Adrenal gland (tissue), 12 donors: ENCODE measurements around the gene NFIC. TPM values are rescaled to one million over a fixed set of nuclear protein-coding genes. Genes with fewer than 3 reads are reported as not detected.

ENCODE experiments used
- DNase-seq, 7 donors: peaks; one replicate each; pipeline ENCODE4 v3.0.0-alpha.2; 2019 to 2020
- H3K27ac ChIP-seq, 5 donors: fragments of 200-600 bp; sonication (generic) in 4 of 5; 1 replicate in 3 of 5; 2 replicates in 2 of 5; pipeline versions ENCODE4 v1.5.1 to v1.8.0; 2016 to 2020; ENCODE audit warnings: mild to moderate bottlenecking in 1 of 5
- H3K27me3 ChIP-seq: fragments of 200-600 bp; 2 replicates; pipeline ENCODE4 v1.8.0; 2021
- H3K36me3 ChIP-seq, 2 donors: fragments of 200-600 bp; replicated peaks in 1 of 2; 1 replicate in 1 of 2; 2 replicates in 1 of 2; pipeline versions ENCODE4 v1.5.1 to v1.8.0; 2018 to 2022
- H3K4me1 ChIP-seq, 2 donors: fragments of 200-600 bp; replicated peaks in 1 of 2; 1 replicate in 1 of 2; 2 replicates in 1 of 2; pipeline versions ENCODE4 v1.5.1 to v1.8.0; 2018 to 2021
- H3K4me3 ChIP-seq, 4 donors: fragments of 200-600 bp; sonication (generic) in 3 of 4; one replicate each; pipeline ENCODE4 v1.5.1; 2016 to 2018
- H3K9me3 ChIP-seq, 3 donors: fragments of 200-600 bp; sonication (generic) in 1 of 3; replicated peaks in 1 of 3; 1 replicate in 2 of 3; 2 replicates in 1 of 3; pipeline versions ENCODE4 v1.5.1 to v1.8.0; 2016 to 2021
- POLR2A ChIP-seq, 2 donors: fragments of 450-650 bp; IDR thresholded peaks; one replicate each; pipeline ENCODE4 v1.6.1; 2017; ENCODE audit warnings: antibody characterized with exemption in 2 of 2, mild to moderate bottlenecking in 2 of 2, moderate library complexity in 1 of 2
- WGBS, 4 donors: extraction: QIAGEN DNeasy Blood & Tissue Kit in 2 of 4; methylation state at CpG; one replicate each; pipeline versions ENCODE4 v1.1.5 to v1.1.7; 2013 to 2017; 5-methylcytosine and 5-hydroxymethylcytosine counted together
- intact Hi-C, 2 donors: fragments of 100-400 bp; cut with DNase I; formaldehyde crosslinking; loops; one replicate each; pipeline versions ENCODE4 v1.14.1 to v1.15.0; 2022 to 2023
- polyA plus RNA-seq, 3 donors: library from polyadenylated mRNA; stranded (reverse); fragments of 200-250 nt in 2 of 3; fragments of 350-450 nt in 1 of 3; fragmentation: Illumina TruSeq in 1 of 3; extraction: RNeasy Lipid Tissue Mini Kit (QIAGEN cat#74804) in 1 of 3; gene quantifications; one replicate each; pipeline ENCODE4 v1.2.3, GENCODE V29; 2013 to 2014
- total RNA-seq, 9 donors: library from RNA; depleted of rRNA in 4 of 9; stranded (reverse); fragments of >200 nt in 4 of 9; fragments of 120-200 nt in 1 of 9; fragmentation: NEBNext Ultra II Directional in 1 of 9; extraction: Animal tissue kit (Norgen Biotek cat#: 25700) in 1 of 9; gene quantifications; one replicate each; pipeline versions ENCODE4 v1.1.0 to v1.2.4, GENCODE V29; 2013 to 2023
- TF ChIP-seq, protein P1 (sequence below), 6 experiments: fragments of 450-650 bp in 4 of 6; fragments of 200-600 bp in 2 of 6; sonication (generic) in 1 of 6; IDR thresholded peaks; 1 replicate in 5 of 6; 2 replicates in 1 of 6; pipeline versions ENCODE4 v1.5.1 to v1.8.0; 2016 to 2021; ENCODE audit warnings: antibody characterized with exemption in 6 of 6, mild to moderate bottlenecking in 2 of 6, moderate library complexity in 1 of 6
- donor health status: healthy with polysubstance abuse.
- donor health status: Bipolar disorder and iron deficiency.
- donor health status: DM: yes; HTN: yes; CAD: no.
- donor health status: DM: no; HTN: no; CAD: no.
- donor health status: DM: no; HTN: no; CAD: no.
- donor health status: DM: yes; HTN: yes; CAD: no.

NFIC gene
- total and polyA plus RNA-seq, 12 donors = 3.5 to 329 (median 171) TPM

- WGBS, 4 donors = 67 to 74% (median 74%) methylated on average over 4 of the region's 4 CpGs
Measured at GRCh38 chr19:3475449-3475848, 109.1 kb downstream of the NFIC start.

GRCh38 chr19:3476830-3477229, 110.4 kb downstream of the NFIC start:
- Histone ChIP-seq H3K27ac (no peak overlapping the region), H3K9me3 (no peaks in the 10 kb centered on the region), H3K36me3 (no peaks in the 10 kb centered on the region), H3K27me3 (no peaks in the 10 kb centered on the region), H3K4me1 (peaks cover 0 to 7% of the 10 kb centered on the region in 2 donors), H3K4me3 (no peak overlapping the region)
- 56 to 90% (median 86%) methylated on average over 2 of the region's 2 CpGs for WGBS, 4 donors
- DNase-seq = no peak
- intact Hi-C loops = no loop called here
- TF ChIP-seq, protein P1, sequence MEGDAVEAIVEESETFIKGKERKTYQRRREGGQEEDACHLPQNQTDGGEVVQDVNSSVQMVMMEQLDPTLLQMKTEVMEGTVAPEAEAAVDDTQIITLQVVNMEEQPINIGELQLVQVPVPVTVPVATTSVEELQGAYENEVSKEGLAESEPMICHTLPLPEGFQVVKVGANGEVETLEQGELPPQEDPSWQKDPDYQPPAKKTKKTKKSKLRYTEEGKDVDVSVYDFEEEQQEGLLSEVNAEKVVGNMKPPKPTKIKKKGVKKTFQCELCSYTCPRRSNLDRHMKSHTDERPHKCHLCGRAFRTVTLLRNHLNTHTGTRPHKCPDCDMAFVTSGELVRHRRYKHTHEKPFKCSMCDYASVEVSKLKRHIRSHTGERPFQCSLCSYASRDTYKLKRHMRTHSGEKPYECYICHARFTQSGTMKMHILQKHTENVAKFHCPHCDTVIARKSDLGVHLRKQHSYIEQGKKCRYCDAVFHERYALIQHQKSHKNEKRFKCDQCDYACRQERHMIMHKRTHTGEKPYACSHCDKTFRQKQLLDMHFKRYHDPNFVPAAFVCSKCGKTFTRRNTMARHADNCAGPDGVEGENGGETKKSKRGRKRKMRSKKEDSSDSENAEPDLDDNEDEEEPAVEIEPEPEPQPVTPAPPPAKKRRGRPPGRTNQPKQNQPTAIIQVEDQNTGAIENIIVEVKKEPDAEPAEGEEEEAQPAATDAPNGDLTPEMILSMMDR (IDR thresholded peaks at IDR 0.05) = no peak
- no peak for TF ChIP-seq POLR2A (IDR thresholded peaks at IDR 0.05)

More at GRCh38 chr19:3475449-3475848, 109.1 kb downstream of the NFIC start:
- intact Hi-C loops = loop anchor here in 1 of 2 donors (2.0 kb wide), 1 partner anchor 153 kb away; no protein-coding TSS in a partner anchor
- Histone ChIP-seq H3K27ac (no peak overlapping the region), H3K36me3 (no peaks in the 10 kb centered on the region), H3K27me3 (no peaks in the 10 kb centered on the region), H3K4me3 (no peak overlapping the region), H3K4me1 (peaks cover 0 to 7% of the 10 kb centered on the region in 2 donors), H3K9me3 (no peaks in the 10 kb centered on the region)
- TF ChIP-seq, protein P1 (IDR thresholded peaks at IDR 0.05) = no peak
- no peak for TF ChIP-seq POLR2A (IDR thresholded peaks at IDR 0.05)
- DNase-seq = no peak

GRCh38 chr19:3477506-3477905, 111.1 kb downstream of the NFIC start:
- H3K27ac ChIP-seq = no peak overlapping the region
- intact Hi-C loops = no loop called here
- peaks cover 4% of the 10 kb centered on the region for H3K27me3 ChIP-seq
- DNase-seq = no peak
- TF ChIP-seq, protein P1 (IDR thresholded peaks at IDR 0.05) = no peak
- no peak for TF ChIP-seq POLR2A (IDR thresholded peaks at IDR 0.05)
- no peaks in the 10 kb centered on the region for H3K36me3 ChIP-seq
- no peak overlapping the region for H3K4me3 ChIP-seq
- H3K4me1 ChIP-seq = peaks cover 0 to 4% of the 10 kb centered on the region in 2 donors
- no peaks in the 10 kb centered on the region for H3K9me3 ChIP-seq

GRCh38 chr19:3477951-3478350, 111.6 kb downstream of the NFIC start:
- Histone ChIP-seq H3K9me3 (no peaks in the 10 kb centered on the region), H3K27ac (no peak overlapping the region), H3K4me1 (no peaks in the 10 kb centered on the region), H3K27me3 (peaks cover 9% of the 10 kb centered on the region), H3K4me3 (no peak overlapping the region), H3K36me3 (no peaks in the 10 kb centered on the region)
- intact Hi-C loops = no loop called here
- WGBS, 4 donors = 87 to 100% (median 89%) methylated on average over 2 of the region's 2 CpGs
- TF ChIP-seq POLR2A (IDR thresholded peaks at IDR 0.05) = no peak
- TF ChIP-seq, protein P1 (IDR thresholded peaks at IDR 0.05) = no peak
- DNase-seq = no peak
